ENCODE data around the gene BOC. TPM values are rescaled to one million over a fixed set of nuclear protein-coding genes. Genes with fewer than 3 reads are reported as not detected.

BOC gene
- total RNA-seq, 1 experiment from 2014 or later = 3.5 TPM

GRCh38 chr3:113243071-113243470, 31.7 kb downstream of the BOC start:
- no peaks in the 10 kb centered on the region for H3K23me2 ChIP-seq (ENCODE audit: insufficient read length, low read depth, low read length, poor library complexity, severe bottlenecking)
- H3K9ac ChIP-seq (ENCODE audit: extremely low read depth, insufficient read length, low read length) = no peak overlapping the region
- WGBS (ENCODE audit: extremely low coverage, insufficient read length, low lambda C conversion rate) = no CpG with 5 or more reads among the region's 2 CpGs
- no peak overlapping the region for H4K8ac ChIP-seq (replicated peaks; ENCODE audit: insufficient read length, low read depth, low read length)
- peak; percentile 0 for DNase-seq
- H3K27ac ChIP-seq (ENCODE audit: insufficient read length, low read depth, low read length) = no peak overlapping the region
- no peaks in the 10 kb centered on the region for H3K36me3 Mint-ChIP-seq (ENCODE audit: insufficient read depth in 1 of 3, low read depth in 3 of 3)
- H2BK120ac ChIP-seq (ENCODE audit: low read depth, low read length, poor library complexity, severe bottlenecking) = no peak overlapping the region
- H3K79me2 ChIP-seq (ENCODE audit: insufficient read depth, low read length) = no peaks in the 10 kb centered on the region
- no peak; the same call in 2 of the 3 replicates for TF ChIP-seq CTCF (conservative IDR thresholded peaks at IDR 0.05)
- peaks cover 13% of the 10 kb centered on the region; the same call in 1 of the 2 replicates for H3K4me1 ChIP-seq (ENCODE audit: insufficient read depth, low read length)
- H2BK15ac ChIP-seq (ENCODE audit: low read depth, low read length) = no peak overlapping the region
- no peaks in the 10 kb centered on the region for H3K79me1 ChIP-seq (ENCODE audit: insufficient read depth, low read depth, low read length, poor library complexity, severe bottlenecking)
- H4K5ac ChIP-seq (ENCODE audit: insufficient read length, low read depth, low read length) = no peak overlapping the region
- H4K91ac ChIP-seq (ENCODE audit: insufficient read length, low read depth, low read length) = no peak overlapping the region
- no peak overlapping the region for H2AK5ac ChIP-seq (ENCODE audit: insufficient read length, low read length)
- no peaks in the 10 kb centered on the region for H3K27me3 Mint-ChIP-seq (ENCODE audit: low read depth)
- H2BK5ac ChIP-seq (ENCODE audit: insufficient read length, low read length) = no peak overlapping the region
- peak overlapping the region in 1 of 3 experiments; percentile 68; a peak in 1 of 7 replicates for H3K27ac Mint-ChIP-seq
- H3K23ac ChIP-seq (ENCODE audit: insufficient read length, low read depth, low read length) = no peak overlapping the region
- H3K4me3 Mint-ChIP-seq = no peak overlapping the region
- no peaks in the 10 kb centered on the region for H3K9me3 Mint-ChIP-seq
- H3T11ph ChIP-seq (ENCODE audit: low read length) = no peak overlapping the region
- no peak overlapping the region for H2AFZ ChIP-seq (ENCODE audit: low read length)
- H3K4me2 ChIP-seq (ENCODE audit: insufficient read depth, insufficient read length, low read length) = no peak overlapping the region
- H3K18ac ChIP-seq (ENCODE audit: insufficient read length, low read depth, low read length) = no peak overlapping the region
- H3K4ac ChIP-seq (ENCODE audit: low read depth, low read length) = no peak overlapping the region
- no peak overlapping the region for H3K56ac ChIP-seq (ENCODE audit: insufficient read length, low read depth, low read length)
- peaks cover 61 to 71% of the 10 kb centered on the region in 2 experiments for H3K4me1 Mint-ChIP-seq
- H2BK20ac ChIP-seq (ENCODE audit: low read depth, low read length, poor library complexity, severe bottlenecking) = no peak overlapping the region
- no peaks in the 10 kb centered on the region for H4K20me1 ChIP-seq (ENCODE audit: control insufficient read depth, insufficient read depth, insufficient read length)
- no peaks in the 10 kb centered on the region for H3K9me3 ChIP-seq (ENCODE audit: control insufficient read depth, low read depth, low read length)
- H3K14ac ChIP-seq (ENCODE audit: insufficient read depth, low read length) = no peak overlapping the region
- H2BK12ac ChIP-seq (ENCODE audit: insufficient read length, low read depth, low read length) = no peak overlapping the region
- H3K27me3 ChIP-seq (ENCODE audit: insufficient read depth, low read length) = no peaks in the 10 kb centered on the region
